Glomerular endothelial cell (primary cell): ENCODE results near the gene ZSCAN25. TPM values are rescaled to one million over a fixed set of nuclear protein-coding genes. Genes with fewer than 3 reads are reported as not detected.
"Not testable (repeated sequence)": the region's sequence is repeated elsewhere in the genome, so short reads cannot be mapped to it uniquely, and the experiment has no call there.

Experiments
- DNase-seq: peaks from one replicate; pipeline ENCODE4 v3.0.0-alpha.2; 2011; ENCODE audit warnings: low read depth, low spot score; ENCODE audit errors: extremely low read depth
- total RNA-seq: library from RNA; depleted of rRNA; stranded (reverse); fragments of >200 nt; gene quantifications from 2 replicates; pipeline ENCODE4 v1.2.3, GENCODE V29; 2015

Gene ZSCAN25
- total RNA-seq, 1 donor from 2014 or later, result 11.3 TPM

- no peak for DNase-seq
Measured at GRCh38 chr7:99644431-99644830, 27.7 kb downstream of the ZSCAN25 start.

DNA sequence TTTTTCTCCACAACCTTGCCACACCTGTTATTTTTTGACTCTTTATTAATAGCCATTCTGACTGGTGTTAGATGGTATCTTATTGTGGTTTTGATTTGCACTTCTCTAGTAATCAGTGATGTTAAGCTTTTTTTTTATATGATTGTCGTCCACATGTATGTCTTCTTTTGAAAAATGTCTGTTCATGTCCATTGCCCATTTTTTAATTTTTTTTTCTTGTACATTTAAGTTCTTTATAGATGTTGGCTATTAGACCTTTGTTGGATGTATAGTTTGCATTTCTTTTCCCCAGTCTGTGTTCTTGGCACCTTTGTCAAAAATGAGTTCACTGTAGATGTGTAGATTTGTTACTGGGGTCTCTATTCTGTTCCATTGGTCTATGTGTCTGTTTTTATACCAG lies 28.8 kb downstream of the ZSCAN25 start:
- no peak for DNase-seq

- no peak for DNase-seq
Measured at GRCh38 chr7:99648843-99649242, 32.1 kb downstream of the ZSCAN25 start.

- DNase-seq, result no peak
Measured at GRCh38 chr7:99651290-99651689, 34.5 kb downstream of the ZSCAN25 start.

- no peak for DNase-seq
Measured at GRCh38 chr7:99652671-99653070, 35.9 kb downstream of the ZSCAN25 start.

DNA sequence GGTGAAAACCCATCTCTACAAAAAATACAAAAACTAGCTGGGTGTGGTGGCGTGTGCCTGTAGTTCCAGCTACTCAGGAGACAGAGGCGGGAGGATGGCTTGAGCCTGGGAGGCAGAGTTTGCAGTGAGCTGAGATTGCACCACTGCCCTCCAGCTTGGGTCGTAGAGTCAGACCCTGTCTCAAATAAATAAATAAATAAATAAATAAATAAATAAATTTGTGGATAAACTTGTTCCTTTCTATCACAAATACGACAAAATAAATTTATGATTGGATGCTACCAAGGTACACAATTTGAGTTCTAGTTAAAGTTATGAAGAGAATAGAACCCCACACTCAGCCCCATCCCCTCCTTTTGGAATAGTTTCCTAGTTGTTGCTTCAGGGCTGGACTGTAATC lies 36.5 kb downstream of the ZSCAN25 start:
- DNase-seq, result not testable (repeated sequence)

DNA sequence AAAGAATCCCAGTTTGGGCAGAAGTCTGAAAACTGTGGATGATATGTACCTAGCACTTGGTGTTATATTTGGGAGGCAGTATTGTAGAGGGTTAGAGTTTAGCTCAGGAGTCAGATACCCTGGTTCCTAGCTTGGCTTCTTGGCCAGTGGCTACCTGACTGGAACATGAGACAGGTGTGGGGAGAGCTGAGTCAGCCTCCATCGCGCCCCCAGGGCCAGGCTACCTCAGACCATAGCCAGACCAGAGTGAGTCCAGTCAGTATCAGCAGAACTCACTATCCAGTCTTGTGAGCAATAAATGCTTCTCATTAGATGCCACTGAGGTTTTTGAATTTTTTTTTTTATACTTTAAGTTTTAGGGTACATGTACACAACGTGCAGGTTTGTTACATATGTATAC lies 37.0 kb downstream of the ZSCAN25 start:
- DNase-seq, result no peak

DNA sequence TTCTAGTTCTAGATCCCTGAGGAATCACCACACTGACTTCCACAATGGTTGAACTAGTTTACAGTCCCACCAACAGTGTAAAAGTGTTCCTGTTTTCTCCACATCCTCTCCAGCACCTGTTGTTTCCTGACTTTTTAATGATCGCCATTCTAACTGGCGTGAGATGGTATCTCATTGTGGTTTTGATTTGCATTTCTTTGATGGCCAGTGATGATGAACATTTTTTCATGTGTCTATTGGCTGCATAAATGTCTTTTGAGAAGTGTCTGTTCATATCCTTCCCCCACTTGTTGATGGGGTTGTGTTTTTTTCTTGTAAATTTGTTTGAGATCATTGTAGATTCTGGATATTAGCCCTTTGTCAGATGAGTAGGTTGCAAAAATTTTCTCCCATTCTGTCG lies 37.9 kb downstream of the ZSCAN25 start:
- DNase-seq, result not testable (repeated sequence)

- not testable (repeated sequence) for DNase-seq
Measured at GRCh38 chr7:99657879-99658278, 41.1 kb downstream of the ZSCAN25 start.

DNA sequence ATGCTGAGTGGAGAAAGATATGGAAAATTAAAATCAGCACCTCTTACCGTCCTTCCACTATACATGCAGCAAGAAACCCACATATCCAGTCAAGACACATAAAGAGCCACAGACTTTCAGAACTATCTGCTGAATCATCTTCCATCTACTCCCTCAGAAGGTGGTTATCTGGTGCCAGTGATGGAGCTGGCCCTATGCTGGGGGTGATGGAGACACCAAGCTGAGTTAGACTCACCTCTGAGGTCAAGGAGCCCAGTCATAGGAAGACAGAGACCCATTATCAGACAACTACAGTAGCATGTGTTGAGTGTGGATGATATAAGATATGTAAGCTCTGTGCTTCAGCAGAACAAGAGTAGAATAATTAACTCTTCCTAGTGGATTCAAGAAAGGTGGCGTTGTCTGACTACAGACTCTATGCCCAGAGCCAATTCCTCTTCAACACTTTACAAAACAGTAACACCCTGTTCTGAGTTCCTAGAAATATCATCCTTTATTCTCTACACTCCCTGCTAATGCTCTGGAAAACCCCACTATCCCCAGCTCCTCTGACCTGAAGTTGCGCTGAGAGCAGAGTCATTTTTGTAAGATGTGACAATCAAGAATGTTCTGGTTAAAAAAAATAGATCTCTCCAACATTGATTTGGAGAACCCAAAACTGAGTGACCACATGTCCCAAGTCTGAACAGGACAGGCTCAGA lies 48.7 kb downstream of the ZSCAN25 start:
- no peak for DNase-seq

GRCh38 chr7:99666013-99666395 lies 49.3 kb downstream of the ZSCAN25 start:
- no peak for DNase-seq

- DNase-seq, result no peak
Measured at GRCh38 chr7:99667179-99667578, 50.4 kb downstream of the ZSCAN25 start.

DNA sequence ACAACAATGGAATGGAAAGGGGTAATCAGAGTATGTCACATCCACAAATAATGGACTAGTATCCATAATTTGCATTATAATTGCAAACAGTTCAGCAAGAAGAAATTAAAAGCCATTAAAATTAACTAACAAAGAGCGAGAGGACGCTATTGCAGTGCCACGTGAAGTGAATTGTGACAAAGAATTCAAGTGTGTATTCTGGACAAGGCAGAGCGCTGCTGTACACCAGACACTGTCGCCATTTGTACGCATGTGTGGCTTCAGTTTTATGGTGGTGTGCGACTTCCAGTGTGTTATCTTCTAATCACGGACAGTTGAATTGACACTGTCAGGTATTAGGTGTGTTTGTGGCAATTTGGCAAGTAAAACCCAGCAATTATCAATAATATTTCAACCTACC lies 51.8 kb downstream of the ZSCAN25 start:
- no peak for DNase-seq

DNA sequence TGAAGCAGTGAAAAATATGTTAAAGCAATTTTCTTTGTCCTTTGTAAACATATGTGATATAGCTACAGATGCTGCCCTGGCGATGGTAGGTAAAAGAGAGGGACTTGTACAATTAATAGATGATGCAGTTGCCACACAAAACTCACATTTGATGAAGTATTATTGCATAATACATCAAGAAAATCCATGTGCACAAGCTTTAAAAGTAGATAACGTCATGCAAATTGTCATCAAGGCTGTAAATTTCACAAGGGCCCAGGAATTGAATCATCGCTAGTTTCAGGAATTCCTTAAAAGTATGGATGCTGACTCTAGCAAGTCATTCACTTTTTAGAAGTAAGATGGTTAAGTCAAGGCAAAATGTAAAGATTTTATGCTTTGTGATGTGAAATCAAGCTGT lies 53.0 kb downstream of the ZSCAN25 start:
- DNase-seq, result no peak

DNA sequence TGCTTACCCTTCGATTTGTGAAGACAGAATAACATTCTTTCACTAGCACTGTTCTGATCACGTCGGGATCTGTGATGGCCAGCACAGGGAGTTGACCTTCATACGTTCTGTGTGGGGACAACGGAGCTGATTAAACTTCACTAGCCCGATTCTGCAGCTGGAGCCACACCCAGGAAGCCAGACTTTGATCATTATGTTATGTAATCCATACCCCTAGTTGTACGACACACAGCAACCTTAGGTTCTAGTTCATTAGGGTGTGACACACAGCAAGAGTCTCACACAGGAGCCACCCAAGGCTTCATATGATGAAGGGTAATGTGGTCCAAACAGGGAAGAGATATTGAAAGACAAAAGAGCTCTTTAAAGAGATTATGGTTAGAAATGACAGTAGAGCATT lies 55.8 kb downstream of the ZSCAN25 start:
- DNase-seq, result no peak

- DNase-seq, result no peak
Measured at GRCh38 chr7:99674995-99675742, 58.4 kb downstream of the ZSCAN25 start.

GRCh38 chr7:99677013-99677647 lies 60.4 kb downstream of the ZSCAN25 start:
- DNase-seq, result no peak

DNA sequence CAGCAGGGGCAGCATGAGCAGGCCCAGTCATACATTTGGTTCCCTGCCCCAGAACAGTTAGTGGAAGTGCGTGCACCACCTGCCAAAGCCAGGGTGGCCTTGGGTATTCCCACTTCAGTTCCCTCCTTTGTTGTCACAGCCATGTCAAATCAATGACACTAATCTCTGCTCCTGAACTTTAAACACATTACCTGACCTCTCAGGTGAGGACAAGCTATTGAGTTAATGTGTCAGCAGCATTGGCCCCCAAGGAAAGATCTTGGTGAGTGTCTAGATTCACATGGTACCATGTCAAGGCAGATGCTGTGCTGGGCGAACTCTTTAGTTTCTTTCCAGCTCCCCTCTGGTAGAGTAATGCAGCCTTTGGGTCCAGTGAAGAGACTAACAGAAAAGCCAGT lies 60.9 kb downstream of the ZSCAN25 start:
- DNase-seq, result no peak

- no peak for DNase-seq
Measured at GRCh38 chr7:99679032-99679399, 62.3 kb downstream of the ZSCAN25 start.

DNA sequence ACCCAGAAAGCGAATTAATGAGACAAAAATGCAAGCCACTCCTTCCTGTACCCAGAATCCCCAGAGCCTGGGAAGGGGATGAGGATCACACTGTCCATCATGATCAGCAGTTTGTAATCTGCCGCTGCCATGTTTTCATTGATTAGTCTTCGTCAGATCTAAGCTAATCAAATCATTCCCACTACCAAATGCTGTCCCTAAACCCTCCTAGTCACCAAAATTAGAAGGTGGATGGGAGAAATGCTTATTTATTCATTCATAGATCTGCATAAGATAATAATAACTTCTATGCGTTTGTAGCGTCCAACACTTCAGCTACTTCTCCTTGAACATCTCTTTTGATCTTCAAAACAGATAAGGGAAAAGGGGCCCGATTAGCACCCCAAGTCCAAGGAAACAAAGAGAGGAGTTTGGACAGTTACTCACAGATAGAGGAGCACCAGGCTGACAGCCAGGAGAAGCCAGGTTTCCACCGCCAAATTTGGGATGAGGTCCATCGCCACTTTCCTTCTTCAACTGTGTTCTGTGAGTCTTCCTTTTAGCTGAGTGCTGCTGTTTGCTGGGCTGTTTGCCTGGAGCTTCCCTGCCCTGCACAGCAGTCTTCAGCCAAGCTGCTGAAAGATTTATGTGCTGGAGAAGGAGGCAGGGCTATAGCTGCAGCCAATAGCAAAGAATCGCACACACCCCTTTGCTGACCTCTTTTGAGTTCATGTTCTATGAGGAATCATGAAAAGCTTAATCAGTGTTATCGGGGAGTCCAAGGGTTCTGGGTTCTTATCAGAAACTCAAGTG lies 62.9 kb downstream of the ZSCAN25 start, which contains the start of gene CYP3A5:
Gene CYP3A5 (minus strand): TSS at position 597 of the 792 bp plus-strand sequence. CDS start 100 bp downstream, at position 497.
- no peak for DNase-seq
